Measurements from ENCODE around the gene EXOC7. TPM values are rescaled to one million over a fixed set of nuclear protein-coding genes. Genes with fewer than 3 reads are reported as not detected.
A peak's percentile ranks its signal among the peaks of the same experiment; 100 is the strongest.

Gene EXOC7
- total and polyA plus RNA-seq, 2 of the 8 experiments (the other 6 are each of a cell fraction or from before 2014, with no cell fraction given): 77.1 to 92.6 TPM

DNA sequence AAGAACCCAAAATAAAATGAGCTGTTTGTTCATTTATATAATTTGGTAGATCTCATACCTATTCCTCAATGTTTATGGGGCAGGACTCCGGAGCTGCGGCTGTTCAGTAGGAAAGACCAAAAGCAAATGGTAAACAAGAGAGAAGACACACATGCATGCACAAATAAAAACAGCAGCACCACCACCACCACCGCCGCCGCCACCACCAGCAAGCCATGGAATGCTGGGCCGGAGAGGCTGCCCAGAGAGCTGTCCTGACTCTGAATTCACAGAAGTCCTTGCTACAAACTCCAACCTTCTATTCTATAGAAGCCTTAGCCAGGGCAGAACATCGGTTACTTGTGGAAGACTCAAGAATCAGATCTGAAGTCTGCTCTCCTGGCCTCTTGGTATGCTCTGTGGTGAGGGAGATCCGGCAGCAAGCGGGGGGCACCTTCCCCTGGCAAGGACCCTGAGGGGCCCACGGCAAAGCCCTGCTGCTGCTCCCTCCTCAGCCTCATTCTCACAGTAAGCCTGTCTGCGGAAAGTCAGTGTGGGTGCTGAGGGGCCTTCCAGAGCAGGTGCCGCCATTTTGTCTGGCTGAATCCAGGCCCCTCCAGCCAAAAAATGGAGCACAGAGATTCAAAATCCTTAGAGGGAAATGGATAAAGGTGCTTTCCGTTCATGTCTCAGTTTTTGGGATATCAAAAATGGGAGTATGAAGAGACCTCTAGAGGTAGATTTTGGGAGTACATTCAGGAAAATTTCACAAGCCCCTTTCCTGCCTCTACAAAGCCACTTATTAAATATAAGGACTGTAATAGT lies 43.8 kb upstream of the EXOC7 start:
- no peak overlapping the region for H2BK15ac ChIP-seq (ENCODE audit: low read length)
- H3K4ac ChIP-seq (replicated peaks; ENCODE audit: insufficient read length, low read depth, low read length): no peak overlapping the region
- no peak overlapping the region for H3K4me2 ChIP-seq (ENCODE audit: insufficient read depth in 1 of 2, low read depth in 2 of 2, low read length in 2 of 2)
- no peak overlapping the region for H2BK120ac ChIP-seq (replicated peaks; ENCODE audit: low read depth, low read length)
- no peak overlapping the region for H4K91ac ChIP-seq (replicated peaks; ENCODE audit: insufficient read length, low read length)
- no peak overlapping the region for H3K56ac ChIP-seq (replicated peaks; ENCODE audit: insufficient read length, low read depth, low read length)
- H3K14ac ChIP-seq (ENCODE audit: insufficient read length): no peak overlapping the region
- no peak overlapping the region for H3K18ac ChIP-seq (ENCODE audit: extremely low read depth, low read length)
- H2BK12ac ChIP-seq (ENCODE audit: low read depth, low read length): no peak overlapping the region
- ChIA-PET POLR2A (ENCODE audit: partially characterized antibody) (interaction anchor here (1.7 to 7.5 kb wide), 2 partner anchors 15 to 26 kb away, joined by 7 to 64 read pairs; no protein-coding TSS in a partner anchor), CTCF (ENCODE audit: partially characterized antibody) (interaction anchor here (1.0 to 24.4 kb wide), 10 partner anchors 8 to 311 kb away, joined by 3 to 778 read pairs (median 4); partner anchors contain the start of gene EXOC7)
- H4K8ac ChIP-seq (ENCODE audit: extremely low read depth, insufficient read depth, low read length): no peak overlapping the region
- DNase-seq (ENCODE audit: low read depth in 1 of 2, low spot score in 2 of 2): no peak
- H2AFZ ChIP-seq (ENCODE audit: low read length): no peak overlapping the region
- H3K27me3 ChIP-seq (replicated peaks in 1 of 4; ENCODE audit: control insufficient read depth in 3 of 4, extremely low read depth in 1 of 4, insufficient read depth in 3 of 4, low read length in 3 of 4): peaks cover 0 to 10% (median 8%) of the 10 kb centered on the region in 4 experiments; a peak in 5 of 7 replicates
- peaks cover 11 to 24% (median 13%) of the 10 kb centered on the region in 4 experiments for H3K4me1 ChIP-seq (replicated peaks in 1 of 4; ENCODE audit: control insufficient read depth in 3 of 4, insufficient read depth in 4 of 4, low read length in 3 of 4)
- H3K79me1 ChIP-seq (ENCODE audit: low read depth, low read length): no peaks in the 10 kb centered on the region
- H3K4me3 ChIP-seq (ENCODE audit: extremely low read depth in 1 of 4, insufficient read depth in 2 of 4, low read depth in 3 of 4, low read length in 4 of 4): no peak overlapping the region
- no peak overlapping the region for H3K23ac ChIP-seq (ENCODE audit: insufficient read length)
- H3K27ac ChIP-seq (ENCODE audit: low read depth, low read length): no peak overlapping the region
- no peak overlapping the region for H4K5ac ChIP-seq (ENCODE audit: insufficient read length, low read depth, low read length)
- H2AK5ac ChIP-seq (ENCODE audit: low read depth, low read length): no peak overlapping the region
- H3K36me3 ChIP-seq (ENCODE audit: control insufficient read depth in 2 of 4, insufficient read depth in 4 of 4, low read length in 3 of 4): no peaks in the 10 kb centered on the region
- no peaks in the 10 kb centered on the region for H3K9me3 ChIP-seq (ENCODE audit: insufficient read depth in 2 of 2, low read depth in 1 of 2, low read length in 1 of 2)
- no peak for FAIRE-seq
- H2BK5ac ChIP-seq (ENCODE audit: low read depth, low read length): no peak overlapping the region; the same call in 1 of the 2 replicates
- no peaks in the 10 kb centered on the region for H3K79me2 ChIP-seq (ENCODE audit: control insufficient read depth in 1 of 2, insufficient read depth in 2 of 2, low read length in 2 of 2)
- H4K20me1 ChIP-seq (replicated peaks in 1 of 2; ENCODE audit: control insufficient read depth in 1 of 2, insufficient read depth in 2 of 2, low read length in 2 of 2): no peaks in the 10 kb centered on the region
- H2BK20ac ChIP-seq (ENCODE audit: low read length): no peak overlapping the region
- no peaks in the 10 kb centered on the region for H3K23me2 ChIP-seq (ENCODE audit: low read depth, low read length)
- WGBS, 2 experiments (ENCODE audit: extremely low coverage in 1 of 2, insufficient coverage in 1 of 2, insufficient read length in 1 of 2, insufficient replicate concordance in 2 of 2, low coverage in 1 of 2, low lambda C conversion rate in 2 of 2, missing lambda C conversion rate in 1 of 2): 84% methylated on average over 13 of the region's 13 CpGs; no CpG with 5 or more reads in 1 of the 2 experiments
- no peak overlapping the region for H3K9ac ChIP-seq (replicated peaks in 1 of 4; ENCODE audit: extremely low read depth in 1 of 4, low read depth in 3 of 4, low read length in 3 of 4)
- no peak for TF ChIP-seq SIN3A (conservative IDR thresholded peaks at IDR 0.05 in 1 of 2, IDR thresholded peaks at IDR 0.05 in 1 of 2; ENCODE audit: low read depth in 1 of 2, low read length in 2 of 2)
- TF ChIP-seq, protein P1, sequence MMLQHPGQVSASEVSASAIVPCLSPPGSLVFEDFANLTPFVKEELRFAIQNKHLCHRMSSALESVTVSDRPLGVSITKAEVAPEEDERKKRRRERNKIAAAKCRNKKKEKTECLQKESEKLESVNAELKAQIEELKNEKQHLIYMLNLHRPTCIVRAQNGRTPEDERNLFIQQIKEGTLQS (IDR thresholded peaks at IDR 0.05; ENCODE audit: insufficient read depth, low read depth, low read length): no peak
- TF ChIP-seq TAF1 (IDR thresholded peaks at IDR 0.05; ENCODE audit: low read depth, low read length): no peak
- peak; percentile 34 to 39; a peak in 3 of 4 replicates for TF ChIP-seq RAD21 (IDR thresholded peaks at IDR 0.05 in 1 of 2, conservative IDR thresholded peaks at IDR 0.05 in 1 of 2; ENCODE audit: low read depth in 2 of 2, low read length in 2 of 2)
- TF ChIP-seq TBP (IDR thresholded peaks at IDR 0.05; ENCODE audit: low read depth, low read length): no peak
- no peak for TF ChIP-seq ZNF274 (IDR thresholded peaks at IDR 0.05; ENCODE audit: borderline replicate concordance, extremely low read depth, low read length)
- no peak for TF ChIP-seq CBX8 (IDR thresholded peaks at IDR 0.05; ENCODE audit: borderline replicate concordance, low read depth, low read length)
- TF ChIP-seq, protein P2, sequence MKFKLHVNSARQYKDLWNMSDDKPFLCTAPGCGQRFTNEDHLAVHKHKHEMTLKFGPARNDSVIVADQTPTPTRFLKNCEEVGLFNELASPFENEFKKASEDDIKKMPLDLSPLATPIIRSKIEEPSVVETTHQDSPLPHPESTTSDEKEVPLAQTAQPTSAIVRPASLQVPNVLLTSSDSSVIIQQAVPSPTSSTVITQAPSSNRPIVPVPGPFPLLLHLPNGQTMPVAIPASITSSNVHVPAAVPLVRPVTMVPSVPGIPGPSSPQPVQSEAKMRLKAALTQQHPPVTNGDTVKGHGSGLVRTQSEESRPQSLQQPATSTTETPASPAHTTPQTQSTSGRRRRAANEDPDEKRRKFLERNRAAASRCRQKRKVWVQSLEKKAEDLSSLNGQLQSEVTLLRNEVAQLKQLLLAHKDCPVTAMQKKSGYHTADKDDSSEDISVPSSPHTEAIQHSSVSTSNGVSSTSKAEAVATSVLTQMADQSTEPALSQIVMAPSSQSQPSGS (IDR thresholded peaks at IDR 0.05; ENCODE audit: low read length): no peak

All from H1 (cell line).